HG02623 (cell line): ENCODE results near the gene CCDC183.
"Not testable (repeated sequence)": the region's sequence is repeated elsewhere in the genome, so short reads cannot be mapped to it uniquely, and the experiment has no call there.

Source experiments
- ATAC-seq: cut with Tn5 transposase; IDR thresholded peaks from one replicate; pipeline ENCODE4 v1.9.1; 2021; ENCODE audit warnings: moderate library complexity; ENCODE audit not compliant: unreplicated experiment

The CCDC183 gene

GRCh38 chr9:136796238-136796774 is at the start of gene CCDC183:
Gene CCDC183 (plus strand): TSS chr9:136796338. CDS start chr9:136796398, 60 bp downstream.
- no peak for ATAC-seq

GRCh38 chr9:136746621-136747020 is 49.5 kb upstream of the CCDC183 start:
- ATAC-seq, result no peak

DNA sequence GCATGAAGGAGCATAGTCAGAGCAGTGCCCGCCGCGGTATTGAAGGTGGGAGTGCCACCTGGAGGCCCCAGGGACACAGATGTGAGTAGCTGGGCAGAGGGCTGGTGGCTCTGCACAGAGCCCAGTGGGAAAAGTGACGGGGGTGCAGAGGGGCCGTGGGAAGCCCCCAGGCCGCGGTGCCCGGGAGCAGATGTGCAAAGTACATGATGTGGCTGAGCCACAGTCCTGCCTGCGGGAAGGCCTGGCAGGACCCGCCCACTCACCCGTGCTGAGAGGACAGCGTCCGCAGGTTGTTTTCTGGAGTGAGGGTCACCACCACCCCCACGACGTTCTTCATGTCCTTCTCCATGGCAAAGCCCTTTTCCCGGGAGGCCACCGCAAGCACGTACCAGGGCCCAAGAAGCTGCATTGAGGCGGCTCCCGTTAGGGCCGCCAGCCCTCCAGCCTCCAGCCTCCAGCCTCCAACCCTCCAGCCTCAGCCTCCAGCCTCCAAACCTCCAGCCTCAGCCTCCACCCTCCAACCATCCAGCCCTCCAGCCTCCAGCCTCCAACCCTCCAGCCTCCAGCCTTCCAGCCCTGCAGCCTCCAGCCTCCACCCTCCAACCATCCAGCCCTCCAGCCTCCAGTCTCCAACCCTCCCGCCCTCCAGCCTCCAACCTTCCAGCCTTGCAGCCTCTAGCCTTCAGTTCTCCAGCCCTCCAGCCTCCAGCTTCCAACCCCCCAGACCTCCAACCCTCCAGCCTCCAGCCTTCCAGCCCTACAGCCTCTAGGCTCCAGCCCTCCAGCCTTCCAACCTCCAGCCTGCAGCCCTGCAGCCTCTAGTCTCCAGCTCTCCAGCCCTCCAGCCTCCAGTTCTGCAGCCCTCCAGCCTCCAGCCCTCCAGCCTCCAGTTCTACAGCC is 48.7 kb upstream of the CCDC183 start:
- ATAC-seq, result no peak

DNA sequence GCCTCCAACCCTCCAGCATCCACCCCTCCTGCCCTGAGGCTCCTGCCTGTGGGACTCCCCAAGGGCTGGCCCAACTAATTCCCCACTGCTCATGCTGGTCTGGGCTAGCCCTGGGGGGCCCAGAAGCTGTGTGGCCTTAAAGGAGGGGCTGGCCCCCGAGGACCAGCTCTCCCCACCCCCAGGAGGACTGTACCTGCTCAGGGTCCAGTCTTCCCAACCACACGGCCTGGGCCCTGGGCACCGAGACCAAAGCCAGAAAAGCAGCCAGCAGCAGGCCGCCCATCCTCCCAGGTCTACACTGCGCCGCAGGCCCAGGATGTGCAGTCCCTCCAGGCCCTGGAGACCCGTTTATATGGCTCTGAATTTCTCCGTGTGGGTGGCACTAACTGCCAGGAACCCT is 47.9 kb upstream of the CCDC183 start, which contains the start of gene LCN6:
Gene LCN6 (minus strand): TSS at position 325 of the 400 bp plus-strand sequence. CDS start 42 bp downstream, at position 283.
- no peak for ATAC-seq

DNA sequence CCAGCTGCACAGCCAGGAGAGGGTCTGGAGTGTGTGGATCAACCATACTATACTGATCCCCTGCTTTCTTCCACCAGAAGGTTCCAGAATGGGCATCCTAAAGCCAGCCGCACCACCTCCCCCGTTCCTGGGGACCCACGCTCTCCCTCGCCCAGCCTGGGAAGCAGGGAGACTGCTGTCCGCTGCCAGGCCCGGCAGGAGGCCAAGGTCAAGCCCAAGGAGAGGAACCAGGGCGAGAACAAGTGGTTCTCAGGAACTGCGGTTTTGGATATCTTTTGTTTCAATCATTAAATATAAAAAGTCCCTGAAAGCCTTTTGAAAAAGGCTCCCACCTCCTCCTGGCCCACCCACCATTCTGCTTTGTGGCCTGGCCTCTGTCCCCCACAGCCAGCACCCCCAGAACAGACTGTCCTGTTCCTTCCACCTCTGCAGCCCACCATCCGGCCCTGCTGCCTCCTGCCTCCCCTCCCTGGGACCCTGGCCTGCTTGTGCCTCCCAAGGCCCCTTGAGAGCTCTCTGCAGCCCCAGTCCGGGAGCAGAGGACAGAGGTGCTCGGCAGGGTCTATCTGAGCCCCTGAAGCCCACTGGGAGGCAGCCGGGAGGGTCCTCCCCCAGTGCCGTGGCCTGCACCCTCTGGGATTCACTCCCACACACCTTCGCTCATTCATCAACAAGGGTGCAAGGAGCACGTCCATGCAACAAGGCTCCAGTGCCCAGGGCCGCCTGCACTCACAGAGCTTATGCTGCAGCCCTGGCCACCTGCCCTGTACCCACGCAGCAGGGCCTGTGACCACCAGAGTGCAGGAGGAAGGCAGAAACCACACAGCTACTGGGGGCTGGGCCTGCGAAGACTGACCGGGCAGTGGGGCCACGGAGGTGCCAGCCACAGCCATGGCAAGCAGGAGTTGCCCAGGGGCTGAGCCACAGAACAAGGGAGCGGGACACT is 47.2 kb upstream of the CCDC183 start:
- no peak for ATAC-seq

DNA sequence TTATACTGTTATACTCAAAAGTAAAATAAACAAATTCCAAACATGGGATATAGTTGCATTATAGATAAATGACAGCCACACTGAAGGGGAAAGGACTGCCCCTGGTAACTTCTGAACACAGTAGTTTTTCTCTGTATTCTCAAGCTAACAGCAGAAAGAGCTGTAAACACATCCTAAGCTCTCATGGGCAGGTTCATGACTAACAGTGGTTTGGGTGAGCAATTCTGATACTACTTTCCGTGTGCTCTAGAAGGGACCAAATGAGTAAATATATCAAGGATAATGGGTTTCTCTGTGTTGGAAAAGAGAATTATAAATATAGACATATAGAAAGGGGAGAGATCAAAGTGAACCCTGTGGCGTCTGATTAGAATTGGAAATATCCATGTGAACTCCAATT is 45.6 kb upstream of the CCDC183 start:
- no peak for ATAC-seq

DNA sequence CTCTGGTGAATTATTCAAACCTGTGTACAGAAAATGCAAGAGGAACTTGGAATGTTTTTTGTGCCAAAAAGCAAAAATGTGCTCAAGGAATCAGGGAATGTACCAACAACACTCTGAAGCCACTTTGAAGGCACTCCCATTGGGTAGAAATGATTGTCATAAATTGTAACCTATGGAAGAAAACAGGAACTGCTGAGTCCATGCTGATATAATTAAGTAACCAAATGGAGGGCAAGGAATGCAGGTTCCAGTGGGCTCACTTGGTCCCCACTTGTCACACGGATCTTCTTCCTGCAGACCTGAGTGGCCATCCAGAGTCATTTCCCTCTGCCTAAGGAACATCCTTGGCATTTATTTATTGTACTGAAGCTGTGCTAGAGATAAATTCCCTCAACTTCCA is 44.9 kb upstream of the CCDC183 start:
- no peak for ATAC-seq

DNA sequence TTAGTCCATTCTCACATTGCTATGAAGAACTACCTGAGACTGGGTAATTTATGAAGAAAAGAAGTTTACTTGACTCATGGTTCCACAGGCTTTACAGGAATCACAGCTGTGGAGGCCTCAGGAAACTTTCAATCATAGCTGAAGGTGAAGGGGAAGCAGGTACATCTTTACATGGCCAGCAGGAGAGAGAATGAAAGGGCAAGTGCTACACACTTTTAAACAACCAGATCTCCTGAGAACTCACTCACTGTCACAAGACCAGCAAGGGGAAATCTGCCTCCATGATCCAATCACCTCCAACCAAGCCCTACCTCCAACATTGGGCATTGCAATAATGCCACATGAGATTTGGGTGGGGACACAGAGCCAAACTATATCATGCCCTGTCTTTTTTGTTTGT is 44.3 kb upstream of the CCDC183 start:
- no peak for ATAC-seq

DNA sequence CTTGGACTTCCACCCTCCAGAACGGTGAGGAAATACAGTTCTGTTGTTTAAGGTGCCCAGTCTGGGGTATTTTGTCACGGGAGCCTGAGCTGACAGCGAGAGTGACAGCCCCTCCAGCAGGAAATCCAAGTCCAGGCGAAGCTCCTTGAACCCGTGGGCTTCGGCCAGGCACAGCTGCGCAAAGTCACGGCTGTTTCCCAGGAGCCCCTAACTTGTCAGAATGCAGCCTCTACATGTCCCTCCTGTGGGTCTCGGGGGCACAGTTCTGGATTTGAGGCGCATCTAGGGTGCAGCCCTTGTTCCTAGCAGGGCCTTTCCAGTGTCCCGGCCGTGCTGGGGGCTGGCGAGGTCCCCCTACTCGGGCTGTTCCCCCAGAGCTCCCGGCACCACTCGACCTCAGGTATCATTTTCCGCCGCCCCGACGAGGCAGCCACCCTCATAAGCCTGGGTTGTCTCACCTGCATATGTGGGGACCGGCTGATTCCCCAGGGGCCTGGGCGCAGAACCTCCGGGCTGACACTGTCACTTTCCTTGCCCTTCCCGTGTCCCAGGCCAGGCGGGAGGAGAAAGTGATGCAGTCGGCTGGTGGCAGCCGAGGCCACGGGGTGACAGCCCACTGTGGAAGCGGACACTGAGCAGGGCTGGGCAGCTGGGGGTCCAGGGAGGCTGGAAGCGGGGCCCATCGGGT is 42.6 kb upstream of the CCDC183 start:
- no peak for ATAC-seq

GRCh38 chr9:136754059-136754572 is 42.0 kb upstream of the CCDC183 start:
- no peak for ATAC-seq

DNA sequence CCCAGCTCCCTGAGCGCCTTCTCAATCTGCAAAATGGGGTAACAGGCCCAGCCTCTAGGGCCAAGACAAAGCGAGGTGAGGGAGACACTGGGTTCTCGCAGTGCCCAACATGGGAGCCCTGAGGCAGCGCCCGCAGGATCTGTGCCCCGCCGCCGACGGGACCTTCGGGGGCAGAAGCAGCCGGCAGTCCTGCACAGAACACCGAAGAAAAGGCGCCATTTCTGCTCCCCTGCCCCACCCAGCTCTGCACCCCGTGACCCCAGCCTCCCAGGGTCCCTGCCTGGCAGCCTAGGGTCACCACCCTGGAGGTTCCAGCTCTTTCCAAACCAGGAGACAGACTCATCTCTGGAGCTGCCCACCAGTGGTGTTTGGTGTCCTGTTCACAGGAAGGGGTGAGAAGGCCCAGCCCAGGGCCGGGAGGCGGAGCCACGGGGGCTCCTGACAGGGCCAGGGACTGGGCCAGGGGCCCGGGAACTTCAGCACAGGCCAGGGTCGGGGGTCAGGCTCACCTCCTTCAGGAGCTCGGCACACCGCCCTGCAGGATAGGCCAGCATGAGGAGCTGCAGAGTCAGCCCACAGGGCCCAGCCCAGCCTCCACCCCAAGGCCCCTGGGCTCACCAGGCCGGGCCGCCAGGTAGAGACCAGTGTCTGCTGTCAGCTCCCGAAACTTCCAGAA is 41.4 kb upstream of the CCDC183 start:
- ATAC-seq, result no peak

- ATAC-seq, result not testable (repeated sequence)
These were observed 40.6 kb upstream of the CCDC183 start for GRCh38 chr9:136755302-136756133.

GRCh38 chr9:136756134-136756438 is 40.1 kb upstream of the CCDC183 start:
- no peak for ATAC-seq

DNA sequence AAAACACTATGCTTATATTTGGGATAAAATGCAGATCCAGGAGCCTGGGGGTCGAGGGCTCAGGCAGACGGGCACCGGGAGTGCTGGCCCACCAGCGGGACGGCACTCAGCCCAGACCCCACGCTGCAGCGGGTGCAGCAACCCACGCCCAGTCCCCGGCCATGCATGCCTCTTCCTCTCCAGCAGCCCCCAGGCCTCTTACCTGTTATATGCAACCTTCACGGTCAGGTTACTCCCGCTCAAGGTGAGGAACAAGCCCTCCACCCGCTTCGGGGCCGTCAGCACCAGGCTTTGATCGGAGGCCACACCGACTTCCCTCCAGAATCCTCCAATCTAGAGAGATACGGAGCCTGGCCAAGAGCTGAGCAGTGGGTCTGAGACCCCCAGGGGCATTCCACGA is 39.3 kb upstream of the CCDC183 start:
- no peak for ATAC-seq

GRCh38 chr9:136757328-136757727 is 38.8 kb upstream of the CCDC183 start:
- ATAC-seq, result no peak

- no peak for ATAC-seq
These were observed 38.4 kb upstream of the CCDC183 start for GRCh38 chr9:136757751-136758140.

DNA sequence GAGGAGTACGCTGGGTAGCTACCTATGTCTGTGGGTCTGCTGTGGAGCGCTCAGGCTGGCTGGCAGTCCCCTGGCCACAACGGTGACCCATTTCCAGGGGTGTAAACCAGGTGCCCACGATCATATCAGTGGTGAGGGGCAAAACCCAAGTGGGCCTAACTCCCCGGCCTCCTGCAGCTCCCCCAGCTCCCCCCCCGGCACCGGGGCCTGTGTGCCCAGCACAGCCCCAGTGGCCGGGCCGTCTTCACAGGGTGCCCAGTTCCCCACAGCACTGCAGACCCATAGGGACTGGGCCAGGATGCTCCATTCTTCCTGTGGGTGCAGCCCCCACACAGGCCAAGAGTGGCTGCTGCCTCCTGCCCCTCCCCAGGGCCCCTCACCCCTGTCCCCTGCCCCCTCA is 37.1 kb upstream of the CCDC183 start:
- ATAC-seq, result no peak

DNA sequence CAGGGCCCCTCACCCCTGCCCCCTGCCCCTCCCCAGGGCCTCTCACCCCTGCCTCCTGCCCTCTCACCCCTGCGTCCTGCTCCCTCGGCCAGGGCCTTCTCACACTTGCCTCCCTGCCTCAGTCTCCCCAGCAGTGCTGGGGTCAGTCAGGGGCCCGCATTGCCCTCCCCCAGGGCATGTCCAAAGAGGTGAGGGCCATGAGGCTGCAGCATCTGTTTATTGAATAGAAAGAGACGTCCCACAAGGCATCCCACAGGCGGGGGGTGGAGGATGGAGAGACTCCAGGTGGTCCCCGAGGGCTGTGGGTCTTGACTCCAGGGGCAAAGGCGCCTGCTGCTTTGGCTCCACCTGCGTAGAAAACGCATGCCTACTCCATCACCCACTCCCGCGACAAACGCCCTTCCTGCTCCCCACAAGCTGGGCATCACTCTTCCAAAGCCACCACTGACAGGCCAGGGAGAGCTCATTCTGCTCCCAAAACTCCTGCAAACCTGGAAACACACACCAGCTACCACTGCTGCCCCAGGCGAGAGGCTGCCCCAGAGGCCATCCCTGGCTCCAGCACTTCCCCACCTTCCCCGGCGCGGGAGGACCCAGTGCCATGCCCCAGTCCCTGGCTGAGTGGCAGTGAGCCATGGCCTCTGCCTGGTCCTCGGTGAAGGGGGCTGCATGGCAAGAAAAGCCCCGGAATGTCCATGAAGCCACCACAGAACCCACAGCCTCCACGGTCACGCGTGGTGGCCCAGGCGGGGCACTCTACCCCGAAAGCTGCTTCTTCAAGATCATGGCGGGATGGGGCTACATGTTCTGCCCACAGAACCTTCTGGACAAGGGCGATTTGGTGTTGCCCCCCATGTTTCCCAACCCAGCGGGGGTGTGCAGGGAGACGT is 36.5 kb upstream of the CCDC183 start:
- ATAC-seq, result no peak
